Activated CD4-positive, alpha-beta T cell treated with anti-CD3 and anti-CD28 coated beads, Interleukin-2, amount 10 ng/mL, durations not matched to agents 24 days and 14 days (primary cell): ENCODE data around the gene EFL1. TPM values are rescaled to one million over a fixed set of nuclear protein-coding genes. Genes with fewer than 3 reads are reported as not detected.

Experiments used
- DNase-seq: peaks from one replicate; pipeline ENCODE4 v3.0.0; 2022
- H3K27ac Mint-ChIP-seq: one replicate; pipeline ENCODE4 v1.8.0; 2022; ENCODE audit warnings: mild to moderate bottlenecking, mixed read lengths
- H3K27me3 Mint-ChIP-seq: one replicate; pipeline ENCODE4 v1.8.0; 2022; ENCODE audit warnings: mixed read lengths
- H3K36me3 Mint-ChIP-seq: one replicate; pipeline ENCODE4 v1.8.0; 2022; ENCODE audit warnings: low read depth, mild to moderate bottlenecking, mixed read lengths
- H3K4me1 Mint-ChIP-seq: one replicate; pipeline ENCODE4 v1.8.0; 2021; ENCODE audit warnings: mixed read lengths
- H3K4me3 Mint-ChIP-seq: one replicate; pipeline ENCODE4 v1.8.0; 2022; ENCODE audit warnings: mild to moderate bottlenecking, moderate library complexity, mixed read lengths
- H3K9me3 Mint-ChIP-seq: one replicate; pipeline ENCODE4 v1.8.0; 2021; ENCODE audit warnings: mixed read lengths
- intact Hi-C: fragments of 100-400 bp; cut with micrococcal nuclease; formaldehyde crosslinking; loops from one replicate; pipeline ENCODE4 v1.15.1; 2023
- total RNA-seq: library from RNA; stranded (reverse); gene quantifications from 2 replicates; pipeline ENCODE4 v1.2.3, GENCODE V29; 2022

The EFL1 gene
- total RNA-seq, 1 donor from 2014 or later: 27.2 TPM

DNA sequence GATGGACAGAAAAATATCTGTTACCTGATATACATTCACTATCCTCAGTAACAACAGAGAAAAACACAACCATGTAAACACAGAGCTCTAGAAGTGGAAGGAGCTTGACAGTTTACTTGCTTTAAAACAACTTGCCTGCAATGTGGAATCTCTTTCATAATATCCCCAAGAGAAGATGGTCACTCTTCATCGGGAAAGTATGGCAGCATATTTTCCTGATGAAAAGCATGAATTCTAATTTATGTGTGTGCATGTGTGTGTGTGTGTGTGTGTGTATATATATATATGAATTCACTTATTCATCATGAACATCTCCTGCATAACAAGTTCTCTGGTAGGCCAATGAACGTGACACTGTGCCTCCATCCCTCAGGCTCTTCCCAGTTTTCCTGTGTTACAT, 81.2 kb downstream of the EFL1 start:
- intact Hi-C loops: no loop called here
- no peaks in the 10 kb centered on the region for H3K4me1 Mint-ChIP-seq
- H3K27me3 Mint-ChIP-seq: no peaks in the 10 kb centered on the region
- H3K27ac Mint-ChIP-seq: no peak overlapping the region
- no peak overlapping the region for H3K4me3 Mint-ChIP-seq
- H3K36me3 Mint-ChIP-seq: no peaks in the 10 kb centered on the region
- DNase-seq: no peak
- no peaks in the 10 kb centered on the region for H3K9me3 Mint-ChIP-seq

DNA sequence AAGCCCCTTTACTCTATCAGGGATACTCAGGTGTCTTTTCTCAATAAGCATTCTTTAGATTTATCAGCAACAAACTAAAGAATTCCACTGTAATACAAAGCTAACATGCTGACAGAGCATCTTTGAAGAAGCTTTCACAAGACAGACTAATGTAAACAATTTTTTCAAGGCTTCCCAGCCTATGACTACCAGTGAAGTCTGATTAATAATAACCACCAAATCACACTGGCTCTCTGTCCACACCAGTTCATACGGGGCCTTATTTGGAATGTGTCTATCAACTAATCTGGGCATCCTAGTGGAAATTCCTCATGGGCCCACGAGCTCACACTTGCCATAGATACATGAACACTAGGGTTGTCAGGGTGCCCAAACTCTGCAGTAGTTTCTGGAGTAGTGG, 84.5 kb downstream of the EFL1 start:
- no peaks in the 10 kb centered on the region for H3K27me3 Mint-ChIP-seq

DNA sequence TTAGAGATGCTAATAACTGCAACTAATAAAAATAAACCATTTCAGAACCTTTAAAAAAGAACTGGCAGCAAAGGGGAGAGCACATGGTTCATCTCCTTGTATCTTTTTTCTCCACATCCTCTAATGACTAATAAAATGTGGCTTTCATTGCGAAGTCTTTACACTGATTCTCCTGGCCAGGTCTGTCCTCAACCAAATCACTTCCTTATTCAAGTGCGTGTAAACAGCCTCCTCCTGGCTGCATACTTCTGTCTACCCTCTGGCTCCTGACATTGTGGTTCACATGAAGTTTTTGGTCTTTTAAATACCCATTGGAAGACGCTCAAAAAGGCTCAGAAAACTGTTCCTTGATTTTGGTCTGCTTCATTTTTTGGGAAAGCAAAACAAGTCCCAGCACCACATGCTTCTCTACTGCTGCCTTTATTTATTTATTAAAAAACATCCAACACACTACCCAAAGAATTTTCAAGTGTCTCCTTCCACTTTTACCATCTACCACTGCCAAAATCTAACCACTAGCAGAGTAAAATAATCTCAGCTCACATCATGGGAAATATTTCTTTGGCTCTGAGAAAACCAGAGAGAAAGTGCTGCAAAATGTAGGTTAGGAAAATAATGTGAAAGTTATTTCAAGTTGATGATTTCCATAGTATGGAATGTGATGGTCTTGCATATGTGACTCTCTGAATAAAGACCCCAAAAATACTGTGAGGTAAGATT, 85.1 kb downstream of the EFL1 start:
- Mint-ChIP-seq H3K27me3 (no peaks in the 10 kb centered on the region), H3K4me3 (no peak overlapping the region), H3K27ac (no peak overlapping the region), H3K4me1 (no peaks in the 10 kb centered on the region), H3K9me3 (no peaks in the 10 kb centered on the region), H3K36me3 (no peaks in the 10 kb centered on the region)
- intact Hi-C loops: no loop called here
- DNase-seq: no peak

More for the DNA sequence above, 84.5 kb downstream of the EFL1 start:
- no peak overlapping the region for H3K27ac Mint-ChIP-seq
- H3K4me1 Mint-ChIP-seq: no peaks in the 10 kb centered on the region
- no peak for DNase-seq
- no peaks in the 10 kb centered on the region for H3K9me3 Mint-ChIP-seq
- no peak overlapping the region for H3K4me3 Mint-ChIP-seq
- intact Hi-C loops: no loop called here
- H3K36me3 Mint-ChIP-seq: no peaks in the 10 kb centered on the region

GRCh38 chr15:82176542-82176941, 86.0 kb downstream of the EFL1 start:
- Mint-ChIP-seq H3K4me3 (no peak overlapping the region), H3K27me3 (no peaks in the 10 kb centered on the region), H3K9me3 (no peaks in the 10 kb centered on the region), H3K36me3 (no peaks in the 10 kb centered on the region), H3K4me1 (no peaks in the 10 kb centered on the region), H3K27ac (no peak overlapping the region)
- intact Hi-C loops: no loop called here
- DNase-seq: no peak

DNA sequence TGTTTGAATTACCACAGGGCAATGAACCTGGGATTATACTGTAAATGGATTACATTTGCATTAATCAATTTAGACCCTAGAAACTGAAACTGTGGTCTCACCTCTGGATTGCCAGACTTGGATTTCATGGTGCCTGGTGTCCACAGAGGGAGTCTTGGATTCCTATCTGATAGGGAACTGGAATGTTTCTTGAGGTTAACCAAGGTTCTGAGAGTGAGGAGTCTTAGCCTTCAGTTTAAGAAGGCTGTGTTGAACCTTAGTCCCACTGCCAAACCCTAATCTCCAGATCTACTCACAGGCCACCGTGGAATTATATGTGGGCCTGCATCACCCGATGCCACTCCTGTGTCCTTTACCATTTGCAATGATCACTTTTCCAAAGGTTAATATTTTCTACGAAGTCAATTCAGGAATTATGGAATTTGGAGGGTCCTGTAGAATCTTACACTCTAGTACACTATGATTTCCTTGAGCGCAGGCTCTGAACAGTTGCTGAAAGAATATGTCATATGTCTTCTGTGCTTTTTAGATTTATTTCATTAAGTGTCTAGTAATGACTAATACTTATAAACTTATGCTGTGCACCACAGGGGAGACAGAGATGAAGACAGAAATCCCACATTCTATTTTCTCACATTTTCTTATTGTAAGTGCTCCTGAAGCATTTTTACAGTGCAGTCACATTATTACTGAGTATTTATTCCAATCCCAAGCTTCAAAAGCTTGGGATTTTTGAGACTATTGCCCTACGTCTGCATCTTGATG, 87.9 kb downstream of the EFL1 start:
- no peak for DNase-seq
- Mint-ChIP-seq H3K9me3 (no peaks in the 10 kb centered on the region), H3K4me3 (no peak overlapping the region), H3K36me3 (no peaks in the 10 kb centered on the region), H3K27ac (no peak overlapping the region), H3K4me1 (peaks cover 2% of the 10 kb centered on the region), H3K27me3 (no peaks in the 10 kb centered on the region)
- intact Hi-C loops: no loop called here

GRCh38 chr15:82173108-82173507, 89.4 kb downstream of the EFL1 start:
- intact Hi-C loops: no loop called here
- Mint-ChIP-seq H3K9me3 (no peaks in the 10 kb centered on the region), H3K27ac (no peak overlapping the region), H3K4me3 (no peak overlapping the region), H3K27me3 (no peaks in the 10 kb centered on the region), H3K36me3 (peaks cover 2% of the 10 kb centered on the region), H3K4me1 (peaks cover 12% of the 10 kb centered on the region)
- no peak for DNase-seq

- Mint-ChIP-seq H3K4me3 (no peak overlapping the region), H3K4me1 (peaks cover 12% of the 10 kb centered on the region), H3K27ac (no peak overlapping the region), H3K36me3 (peaks cover 2% of the 10 kb centered on the region), H3K9me3 (no peaks in the 10 kb centered on the region), H3K27me3 (no peaks in the 10 kb centered on the region)
- DNase-seq: no peak
- intact Hi-C loops: no loop called here
Measured at GRCh38 chr15:82172506-82172905, 90.0 kb downstream of the EFL1 start.

DNA sequence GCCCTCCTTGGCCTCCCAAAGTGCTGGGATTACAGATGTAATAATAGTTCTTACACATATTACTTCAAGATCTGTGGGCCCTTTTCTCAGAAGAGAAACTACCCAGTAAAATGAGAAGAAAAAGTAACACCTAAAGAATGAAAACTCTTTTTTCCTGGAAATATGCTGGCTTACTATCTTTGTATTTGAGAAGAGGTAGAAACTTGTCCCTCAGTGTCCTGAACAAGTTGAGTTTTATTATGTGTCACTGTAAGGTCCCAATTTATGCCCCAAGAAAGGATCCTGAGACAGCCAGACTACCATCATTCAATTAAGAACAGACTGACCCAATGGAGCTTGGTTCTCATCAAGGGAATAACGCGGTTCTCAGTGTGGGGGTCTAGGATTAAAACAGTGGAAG, 93.8 kb downstream of the EFL1 start:
- Mint-ChIP-seq H3K36me3 (peaks cover 5% of the 10 kb centered on the region), H3K4me1 (peaks cover 23% of the 10 kb centered on the region), H3K4me3 (peak overlapping the region; percentile 1), H3K27me3 (no peaks in the 10 kb centered on the region), H3K9me3 (no peaks in the 10 kb centered on the region), H3K27ac (no peak overlapping the region)
- no peak for DNase-seq
- intact Hi-C loops: no loop called here

DNA sequence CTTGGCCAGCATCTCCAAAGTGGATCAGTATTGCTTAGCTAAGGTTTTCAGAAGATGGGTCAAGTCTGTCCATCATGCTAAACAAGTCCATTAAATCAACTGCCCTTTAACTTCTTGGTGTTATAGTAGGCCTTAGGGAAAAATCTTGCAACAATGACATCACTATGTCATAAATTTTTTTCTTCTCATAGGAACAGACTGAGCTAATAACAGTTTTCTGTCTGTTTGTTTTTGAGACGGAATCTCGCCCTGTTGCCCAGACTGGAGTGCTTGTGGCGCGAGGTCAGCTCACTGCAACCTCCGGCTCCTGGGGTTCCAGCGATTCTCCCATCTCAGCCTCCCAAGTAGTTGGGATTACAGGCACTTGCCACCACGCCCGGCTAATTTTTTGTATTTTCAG, 94.2 kb downstream of the EFL1 start:
- Mint-ChIP-seq H3K27me3 (no peaks in the 10 kb centered on the region), H3K36me3 (peaks cover 5% of the 10 kb centered on the region), H3K4me1 (peaks cover 23% of the 10 kb centered on the region), H3K27ac (no peak overlapping the region), H3K4me3 (no peak overlapping the region), H3K9me3 (no peaks in the 10 kb centered on the region)
- intact Hi-C loops: no loop called here
- DNase-seq: no peak

DNA sequence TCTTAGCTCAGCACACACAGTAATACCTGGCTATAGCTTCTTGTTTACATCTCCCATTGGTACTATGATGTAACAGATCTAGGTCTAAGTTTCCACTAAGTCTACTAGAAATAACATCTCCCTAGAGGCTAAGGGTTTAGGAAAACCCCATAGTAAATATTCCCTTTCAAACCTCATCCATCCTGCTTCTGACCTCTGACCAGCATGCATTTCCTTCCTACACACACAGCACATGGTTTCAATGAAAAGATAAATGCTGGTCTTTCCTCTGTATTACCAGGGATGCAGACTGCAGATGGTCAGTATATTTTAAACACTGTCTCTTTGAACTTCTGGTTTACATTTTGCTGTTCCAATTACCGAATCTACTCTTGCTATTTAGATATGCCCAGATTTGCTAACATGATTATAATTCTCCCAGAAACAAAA, 96.6 kb downstream of the EFL1 start:
- Mint-ChIP-seq H3K27me3 (no peaks in the 10 kb centered on the region), H3K27ac (no peak overlapping the region), H3K4me1 (peaks cover 23% of the 10 kb centered on the region), H3K4me3 (no peak overlapping the region), H3K36me3 (peaks cover 16% of the 10 kb centered on the region), H3K9me3 (no peaks in the 10 kb centered on the region)
- no peak for DNase-seq
- intact Hi-C loops: no loop called here

DNA sequence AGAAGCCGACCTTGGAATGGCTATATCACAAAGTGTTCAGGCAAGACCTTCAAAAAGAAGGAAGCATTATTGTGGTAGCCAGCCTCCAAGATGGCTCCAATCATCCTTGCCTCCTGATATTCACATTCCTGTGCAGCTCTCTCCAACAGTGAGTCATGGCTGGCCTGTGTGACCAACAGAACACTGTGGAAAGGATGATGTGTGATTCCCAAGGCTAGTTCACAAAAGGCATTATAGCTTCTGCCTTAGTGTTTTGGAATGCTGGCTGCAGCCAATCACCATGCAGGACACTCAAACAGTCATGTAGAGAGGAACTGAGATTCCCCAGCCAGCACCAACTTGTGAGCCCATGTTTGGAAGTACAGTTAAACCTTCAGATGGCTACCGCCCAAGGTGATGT, 102.6 kb downstream of the EFL1 start:
- H3K36me3 Mint-ChIP-seq: peaks cover 21% of the 10 kb centered on the region
- H3K9me3 Mint-ChIP-seq: no peaks in the 10 kb centered on the region
- peaks cover 2% of the 10 kb centered on the region for H3K4me1 Mint-ChIP-seq
- no peak overlapping the region for H3K4me3 Mint-ChIP-seq
- no peak overlapping the region for H3K27ac Mint-ChIP-seq
- intact Hi-C loops: no loop called here
- no peaks in the 10 kb centered on the region for H3K27me3 Mint-ChIP-seq
- DNase-seq: no peak

GRCh38 chr15:82158811-82159210, 103.7 kb downstream of the EFL1 start:
- H3K4me3 Mint-ChIP-seq: no peak overlapping the region
- H3K27ac Mint-ChIP-seq: no peak overlapping the region
- intact Hi-C loops: no loop called here
- H3K9me3 Mint-ChIP-seq: no peaks in the 10 kb centered on the region
- H3K4me1 Mint-ChIP-seq: no peaks in the 10 kb centered on the region
- H3K27me3 Mint-ChIP-seq: no peaks in the 10 kb centered on the region
- H3K36me3 Mint-ChIP-seq: peaks cover 18% of the 10 kb centered on the region
- no peak for DNase-seq

- intact Hi-C loops: no loop called here
- Mint-ChIP-seq H3K4me1 (no peaks in the 10 kb centered on the region), H3K27me3 (no peaks in the 10 kb centered on the region), H3K4me3 (no peak overlapping the region), H3K36me3 (peaks cover 18% of the 10 kb centered on the region), H3K27ac (no peak overlapping the region), H3K9me3 (no peaks in the 10 kb centered on the region)
- no peak for DNase-seq
Measured at GRCh38 chr15:82150645-82151044, 111.9 kb downstream of the EFL1 start.

- no peak for DNase-seq
- Mint-ChIP-seq H3K27ac (no peak overlapping the region), H3K4me1 (no peaks in the 10 kb centered on the region), H3K27me3 (no peaks in the 10 kb centered on the region), H3K4me3 (no peak overlapping the region), H3K36me3 (peaks cover 14% of the 10 kb centered on the region), H3K9me3 (no peaks in the 10 kb centered on the region)
- intact Hi-C loops: no loop called here
Measured at GRCh38 chr15:82146990-82147461, 115.5 kb downstream of the EFL1 start.
